ENCODE results near the gene PLEKHH1.

The PLEKHH1 gene

GRCh38 chr14:67569011-67569650 lies 36.0 kb downstream of the PLEKHH1 start:
- DNase-seq = no peak

GRCh38 chr14:67569651-67570290 lies 36.7 kb downstream of the PLEKHH1 start:
- no peak for DNase-seq

- DNase-seq = no peak
Observed at GRCh38 chr14:67570453-67570852, 37.4 kb downstream of the PLEKHH1 start.

GRCh38 chr14:67571275-67571990 lies 38.3 kb downstream of the PLEKHH1 start:
- peak; percentile 62 for DNase-seq

GRCh38 chr14:67571991-67572323 lies 38.9 kb downstream of the PLEKHH1 start:
- no peak for DNase-seq

- no peak for DNase-seq
Observed at GRCh38 chr14:67572608-67573007, 39.5 kb downstream of the PLEKHH1 start.

GRCh38 chr14:67573228-67574010 lies 40.3 kb downstream of the PLEKHH1 start:
- no peak for DNase-seq

GRCh38 chr14:67574156-67574555 lies 41.1 kb downstream of the PLEKHH1 start:
- no peak for DNase-seq

- DNase-seq = no peak
Observed at GRCh38 chr14:67574806-67575205, 41.7 kb downstream of the PLEKHH1 start.

GRCh38 chr14:67575684-67576083 lies 42.6 kb downstream of the PLEKHH1 start:
- no peak for DNase-seq

GRCh38 chr14:67576216-67576955 lies 43.3 kb downstream of the PLEKHH1 start:
- DNase-seq = no peak

GRCh38 chr14:67577181-67577808 lies 44.2 kb downstream of the PLEKHH1 start:
- no peak for DNase-seq

GRCh38 chr14:67577909-67578749 lies 45.0 kb downstream of the PLEKHH1 start:
- no peak for DNase-seq

GRCh38 chr14:67579040-67579439 lies 46.0 kb downstream of the PLEKHH1 start:
- DNase-seq = no peak

GRCh38 chr14:67579636-67580035 lies 46.5 kb downstream of the PLEKHH1 start:
- DNase-seq = no peak

- DNase-seq = no peak
Observed at GRCh38 chr14:67580336-67581171, 47.5 kb downstream of the PLEKHH1 start.

GRCh38 chr14:67581643-67582042 lies 48.6 kb downstream of the PLEKHH1 start:
- DNase-seq = no peak

- no peak for DNase-seq
Observed at GRCh38 chr14:67582061-67582460, 49.0 kb downstream of the PLEKHH1 start.

GRCh38 chr14:67583711-67584644 lies 50.9 kb downstream of the PLEKHH1 start:
- DNase-seq = no peak

Data from stimulated activated CD4-positive, alpha-beta T cell treated with anti-CD3 and anti-CD28 coated beads, Interleukin-1b, Interleukin-23, amount 100 ng/mL, for 48 hours (primary cell).